Osteoblast (primary cell): ENCODE measurements around the gene UBE2F. TPM values are rescaled to one million over a fixed set of nuclear protein-coding genes. Genes with fewer than 3 reads are reported as not detected.

Experiments used
- DNase-seq: peaks from one replicate; pipeline ENCODE4 v3.0.0; 2011; ENCODE audit warnings: low spot score, mixed read lengths; ENCODE audit not compliant: insufficient read length; ENCODE audit errors: missing footprints
- H2AFZ ChIP-seq: 2 replicates; pipeline ENCODE4 v1.6.0; 2011; ENCODE audit warnings: mild to moderate bottlenecking, low read length
- H3K27ac ChIP-seq: 2 replicates; pipeline ENCODE4 v1.5.1; 2011; ENCODE audit warnings: mild to moderate bottlenecking, low read depth, low read length, moderate library complexity
- H3K27me3 ChIP-seq: 2 replicates; pipeline ENCODE4 v1.6.0; 2012; ENCODE audit warnings: mild to moderate bottlenecking, control low read depth, inconsistent platforms, low read length, moderate library complexity; ENCODE audit not compliant: insufficient read depth
- H3K36me3 ChIP-seq: 2 replicates; pipeline ENCODE4 v1.5.1; 2011; ENCODE audit warnings: mild to moderate bottlenecking, low read length, control low read depth, moderate library complexity; ENCODE audit not compliant: insufficient read depth
- H3K4me1 ChIP-seq: 2 replicates; pipeline ENCODE4 v1.5.1; 2011; ENCODE audit warnings: mild to moderate bottlenecking, low read length, control low read depth, moderate library complexity; ENCODE audit not compliant: insufficient read depth
- H3K4me2 ChIP-seq: 2 replicates; pipeline ENCODE4 v1.6.0; 2011; ENCODE audit warnings: mild to moderate bottlenecking, low read length; ENCODE audit not compliant: insufficient read depth
- H3K4me3 ChIP-seq: fragments of 200-600 bp; sonication (generic); 3 replicates; pipeline ENCODE4 v1.5.1; 2012; ENCODE audit warnings: mild to moderate bottlenecking, low read length, inconsistent platforms; ENCODE audit not compliant: insufficient read depth
- H3K79me2 ChIP-seq: 2 replicates; pipeline ENCODE4 v1.6.0; 2012; ENCODE audit warnings: mild to moderate bottlenecking, low read length, control low read depth, inconsistent platforms; ENCODE audit not compliant: insufficient read depth
- H3K9me3 ChIP-seq: 2 replicates; pipeline ENCODE4 v1.5.1; 2011; ENCODE audit warnings: low read depth, low read length, control low read depth
- H4K20me1 ChIP-seq: 2 replicates; pipeline ENCODE4 v1.6.0; 2012; ENCODE audit warnings: mild to moderate bottlenecking, low read length, control low read depth; ENCODE audit not compliant: insufficient read depth
- total RNA-seq: library from RNA; depleted of rRNA; stranded (reverse); fragments of >200 nt; gene quantifications from 2 replicates; pipeline ENCODE4 v1.2.3, GENCODE V29; 2012
- TF ChIP-seq, protein P1 (sequence below): IDR thresholded peaks from 2 replicates; pipeline ENCODE4 v1.5.1; 2011; ENCODE audit warnings: mild to moderate bottlenecking, low read depth, low read length, moderate library complexity; ENCODE audit errors: extremely low read depth

Gene UBE2F
- total RNA-seq, 1 donor: 39.8 TPM

- Histone ChIP-seq H3K4me2 (no peak overlapping the region), H3K36me3 (peaks cover 13% of the 10 kb centered on the region)
- TF ChIP-seq, protein P1, sequence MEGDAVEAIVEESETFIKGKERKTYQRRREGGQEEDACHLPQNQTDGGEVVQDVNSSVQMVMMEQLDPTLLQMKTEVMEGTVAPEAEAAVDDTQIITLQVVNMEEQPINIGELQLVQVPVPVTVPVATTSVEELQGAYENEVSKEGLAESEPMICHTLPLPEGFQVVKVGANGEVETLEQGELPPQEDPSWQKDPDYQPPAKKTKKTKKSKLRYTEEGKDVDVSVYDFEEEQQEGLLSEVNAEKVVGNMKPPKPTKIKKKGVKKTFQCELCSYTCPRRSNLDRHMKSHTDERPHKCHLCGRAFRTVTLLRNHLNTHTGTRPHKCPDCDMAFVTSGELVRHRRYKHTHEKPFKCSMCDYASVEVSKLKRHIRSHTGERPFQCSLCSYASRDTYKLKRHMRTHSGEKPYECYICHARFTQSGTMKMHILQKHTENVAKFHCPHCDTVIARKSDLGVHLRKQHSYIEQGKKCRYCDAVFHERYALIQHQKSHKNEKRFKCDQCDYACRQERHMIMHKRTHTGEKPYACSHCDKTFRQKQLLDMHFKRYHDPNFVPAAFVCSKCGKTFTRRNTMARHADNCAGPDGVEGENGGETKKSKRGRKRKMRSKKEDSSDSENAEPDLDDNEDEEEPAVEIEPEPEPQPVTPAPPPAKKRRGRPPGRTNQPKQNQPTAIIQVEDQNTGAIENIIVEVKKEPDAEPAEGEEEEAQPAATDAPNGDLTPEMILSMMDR: no peak
Observed at GRCh38 chr2:238067939-238068338, 101.1 kb downstream of the UBE2F start.

DNA sequence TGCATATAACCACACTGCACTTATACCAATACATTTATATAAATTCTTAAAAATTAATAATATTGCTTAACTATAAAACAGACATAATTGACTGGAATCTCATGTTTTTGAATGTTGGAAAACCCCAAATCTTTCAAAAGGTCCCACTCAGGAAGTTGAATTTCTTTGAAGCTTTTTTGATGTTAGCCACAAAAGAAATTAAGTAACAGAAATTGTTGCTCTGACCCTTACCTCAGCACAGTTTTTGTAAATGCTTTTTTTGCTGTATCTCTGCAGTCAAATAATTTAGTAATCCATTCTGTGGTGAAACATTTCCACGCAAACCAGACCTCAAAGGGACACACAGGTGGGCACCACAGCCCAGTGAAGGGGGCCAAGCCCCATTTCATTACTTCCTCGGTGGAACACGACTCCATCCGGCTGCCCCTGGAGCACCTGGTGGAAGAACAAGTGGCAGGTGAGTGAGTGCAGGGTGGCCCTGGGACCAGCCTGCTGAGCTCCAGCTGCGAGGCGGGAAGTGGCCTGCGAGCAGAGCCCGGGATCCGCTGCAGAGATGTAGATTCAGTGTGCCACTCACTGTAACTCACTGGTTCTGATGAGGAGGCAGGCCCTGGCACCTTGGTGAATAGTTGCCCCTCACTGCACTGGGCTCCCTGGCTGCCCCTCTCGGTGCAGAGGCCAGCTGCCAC is 102.4 kb downstream of the UBE2F start:
- Histone ChIP-seq H3K4me2 (no peak overlapping the region), H3K27me3 (no peaks in the 10 kb centered on the region), H3K27ac (no peak overlapping the region), H3K9me3 (no peaks in the 10 kb centered on the region), H3K36me3 (peaks cover 13% of the 10 kb centered on the region), H2AFZ (no peak overlapping the region), H4K20me1 (no peaks in the 10 kb centered on the region), H3K4me3 (no peak overlapping the region), H3K79me2 (no peaks in the 10 kb centered on the region), H3K4me1 (no peaks in the 10 kb centered on the region)
- no peak for DNase-seq
- TF ChIP-seq, protein P1: no peak

More at GRCh38 chr2:238067939-238068338, 101.1 kb downstream of the UBE2F start:
- H3K4me3 ChIP-seq: no peak overlapping the region
- no peaks in the 10 kb centered on the region for H3K9me3 ChIP-seq
- no peaks in the 10 kb centered on the region for H3K27me3 ChIP-seq
- DNase-seq: no peak
- no peaks in the 10 kb centered on the region for H4K20me1 ChIP-seq
- no peaks in the 10 kb centered on the region for H3K79me2 ChIP-seq
- H2AFZ ChIP-seq: no peak overlapping the region
- no peak overlapping the region for H3K27ac ChIP-seq
- no peaks in the 10 kb centered on the region for H3K4me1 ChIP-seq

DNA sequence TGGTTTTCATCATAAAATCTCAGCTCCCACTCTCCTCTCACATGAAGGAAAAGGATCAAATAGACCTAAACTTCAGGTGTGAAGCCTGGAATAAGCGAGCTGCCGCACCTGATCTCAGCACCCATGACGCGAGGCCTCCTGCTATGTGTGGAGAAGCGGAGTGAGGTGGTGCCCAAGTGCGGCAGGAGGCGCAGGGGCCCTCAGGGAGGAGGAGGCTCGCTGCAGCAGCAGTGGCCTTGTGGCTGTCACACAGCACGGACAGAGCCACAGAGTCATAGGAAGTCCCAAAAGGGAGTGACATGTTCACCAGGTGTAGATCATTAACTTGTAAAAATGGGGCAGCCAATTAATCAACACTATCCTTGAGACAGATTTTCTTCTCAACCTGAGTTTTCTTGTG is 103.1 kb downstream of the UBE2F start:
- Histone ChIP-seq H3K27me3 (no peaks in the 10 kb centered on the region), H3K4me1 (no peaks in the 10 kb centered on the region), H3K36me3 (peaks cover 13% of the 10 kb centered on the region), H3K9me3 (no peaks in the 10 kb centered on the region), H3K79me2 (no peaks in the 10 kb centered on the region), H3K27ac (no peak overlapping the region), H4K20me1 (no peaks in the 10 kb centered on the region), H3K4me3 (no peak overlapping the region), H3K4me2 (no peak overlapping the region), H2AFZ (no peak overlapping the region)
- no peak for DNase-seq
- TF ChIP-seq, protein P1: no peak

DNA sequence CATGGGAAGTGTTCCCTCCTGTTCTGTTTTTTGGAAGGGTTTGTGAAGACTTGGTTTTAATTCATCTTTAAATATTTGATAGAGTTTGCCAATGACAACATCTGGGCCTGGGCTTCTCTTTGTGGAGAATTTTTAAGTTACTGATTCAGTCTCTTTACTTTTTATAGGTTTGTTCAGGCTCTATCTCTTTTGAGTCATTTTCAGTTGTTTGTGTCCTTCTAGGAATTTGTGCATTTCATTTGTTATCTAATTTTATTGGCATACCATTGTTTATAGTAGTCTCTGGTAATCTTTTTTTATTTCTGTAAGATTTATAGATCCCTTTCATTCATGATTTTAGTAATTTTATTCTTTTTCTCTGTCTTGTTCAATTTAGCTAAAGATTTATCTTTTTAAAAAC is 108.6 kb downstream of the UBE2F start:
- Histone ChIP-seq H3K4me3 (no peak overlapping the region), H3K4me1 (no peaks in the 10 kb centered on the region), H3K9me3 (no peaks in the 10 kb centered on the region), H3K36me3 (no peaks in the 10 kb centered on the region), H2AFZ (no peak overlapping the region), H3K27me3 (no peaks in the 10 kb centered on the region), H4K20me1 (no peaks in the 10 kb centered on the region), H3K27ac (no peak overlapping the region), H3K4me2 (no peak overlapping the region), H3K79me2 (no peaks in the 10 kb centered on the region)
- TF ChIP-seq, protein P1: no peak
- no peak for DNase-seq
